Pancreas (tissue), 10 donors: ENCODE data around the gene KDM4B. TPM values are rescaled to one million over a fixed set of nuclear protein-coding genes. Genes with fewer than 3 reads are reported as not detected.

Experiments used
- ATAC-seq, 4 donors: fragments of 200-7000 bp; cut with Tn5 transposase; one replicate each; pipeline versions ENCODE4 v1.8.0 to v1.9.1; 2020; ENCODE audit warnings: mild to moderate bottlenecking in 4 of 4, moderate library complexity in 4 of 4
- DNase-seq, 6 donors: peaks; one replicate each; pipeline ENCODE4 v3.0.0-alpha.2; 2020
- FAIRE-seq: peaks from 2 replicates; lab custom pipeline; 2012; peaks lifted over from hg19 to GRCh38; lab: Jason Lieb, UNC
- H3K27ac ChIP-seq, 4 donors: fragments of 200-600 bp; sonication (generic); 1 replicate in 3 of 4; 2 replicates in 1 of 4; pipeline versions ENCODE4 v1.5.0 to v1.8.0; 2020
- H3K27me3 ChIP-seq, 4 donors: fragments of 200-600 bp; one replicate each; pipeline ENCODE4 v1.8.0; 2021
- H3K36me3 ChIP-seq, 3 donors: fragments of 200-600 bp; sonication (generic) in 1 of 3; one replicate each; pipeline versions ENCODE4 v1.5.0 to v1.8.0; 2020 to 2021
- H3K4me1 ChIP-seq, 3 donors: fragments of 200-600 bp; one replicate each; pipeline ENCODE4 v1.8.0; 2021
- H3K4me3 ChIP-seq, 4 donors: fragments of 200-600 bp; sonication (generic) in 2 of 4; one replicate each; pipeline versions ENCODE4 v1.5.0 to v1.8.0; 2020 to 2021
- H3K9me3 ChIP-seq, 4 donors: fragments of 200-600 bp; one replicate each; pipeline ENCODE4 v1.8.0; 2021
- CTCF ChIP-seq, 4 donors: fragments of 200-600 bp; sonication (generic) in 3 of 4; IDR thresholded peaks; one replicate each; pipeline versions ENCODE4 v1.5.0 to v1.8.0; 2021; ENCODE audit warnings: antibody characterized with exemption in 4 of 4
- WGBS, 2 donors: extraction: QIAGEN DNeasy Blood & Tissue Kit; methylation state at CpG; one replicate each; pipeline ENCODE4 v1.1.7; 2013; 5-methylcytosine and 5-hydroxymethylcytosine counted together
- intact Hi-C, 3 donors: fragments of 100-400 bp; cut with DNase I; formaldehyde crosslinking; loops; one replicate each; pipeline versions ENCODE4 v1.11.1 to v1.14.2; 2022
- polyA plus RNA-seq, 2 donors: library from polyadenylated mRNA; stranded (reverse); fragments of 200-250 nt; gene quantifications; one replicate each; pipeline ENCODE4 v1.2.3, GENCODE V29; 2013
- total RNA-seq, 6 donors: library from RNA; stranded (reverse); fragmentation: NEBNext Ultra II Directional in 4 of 6; extraction: Animal tissue kit (Norgen Biotek cat#: 25700) in 4 of 6; gene quantifications; one replicate each; pipeline versions ENCODE4 v1.2.1 to v1.2.4, GENCODE V29; 2021 to 2023
- donor health status: healthy with polysubstance abuse.
- donor health status: DM: no; HTN: no; CAD: no; lungs with moderate emphysema.
- donor health status: DM: no; HTN: no; CAD: no.
- donor health status: control.
- donor health status: control.
- donor health status: Bipolar disorder and iron deficiency.
- donor health status: DM: yes; HTN: yes; CAD: no.
- donor health status: DM: no; HTN: no; CAD: no.
- donor health status: DM: no; HTN: no; CAD: no.
- donor health status: DM: yes; HTN: yes; CAD: no.

The KDM4B gene
- total and polyA plus RNA-seq, 8 donors, result 13.8 to 24.0 (median 18.5) TPM

DNA sequence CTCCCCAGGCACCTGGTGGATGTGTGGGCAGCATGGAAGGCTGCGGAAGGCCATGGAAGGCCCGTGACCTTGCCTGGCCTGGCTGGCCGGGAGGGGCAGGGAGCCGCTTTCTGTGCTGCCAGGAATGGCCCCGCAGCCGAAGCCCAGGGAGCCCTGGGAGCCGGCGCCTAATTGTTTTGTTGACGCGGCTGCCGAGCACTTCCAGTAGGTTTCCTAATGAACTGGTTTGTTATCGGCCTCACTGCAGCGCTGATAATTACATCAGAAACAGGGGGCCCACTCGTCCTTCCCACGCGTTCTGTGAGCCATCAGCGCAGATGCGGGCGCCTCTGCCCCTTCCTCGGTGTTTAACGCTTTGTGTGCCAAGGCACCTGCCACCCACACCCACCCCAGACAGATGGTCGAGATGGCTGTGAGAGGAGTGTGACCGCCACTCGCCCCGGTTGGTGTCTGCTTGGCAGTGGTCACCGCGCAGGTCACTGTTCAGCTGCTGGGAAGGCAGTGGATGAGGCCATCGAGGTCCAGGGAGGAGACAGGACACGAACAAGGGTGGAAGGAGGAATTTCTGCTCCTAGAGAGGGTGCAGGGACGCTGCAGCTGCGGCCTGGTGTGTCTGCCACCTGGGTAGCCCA is 124.5 kb downstream of the KDM4B start:
- no peak for FAIRE-seq
- ATAC-seq, result peak in 3 of 4 donors; percentile 48 to 80 (median 52)
- Histone ChIP-seq H3K36me3 (no peaks in the 10 kb centered on the region), H3K27ac (peak overlapping the region in 3 of 4 donors; percentile 2 to 69 (median 25)), H3K9me3 (no peaks in the 10 kb centered on the region), H3K4me3 (no peak overlapping the region), H3K27me3 (no peaks in the 10 kb centered on the region), H3K4me1 (peaks cover 7 to 25% (median 15%) of the 10 kb centered on the region in 3 donors)
- peak in 4 of 6 donors; percentile 34 to 77 (median 65) for DNase-seq
- TF ChIP-seq CTCF (IDR thresholded peaks at IDR 0.05), result no peak
- intact Hi-C loops, result no loop called here
- 51 to 69% methylated on average over 31 of the region's 31 CpGs for WGBS, 2 donors

GRCh38 chr19:5093948-5094718 is 125.2 kb downstream of the KDM4B start:
- intact Hi-C loops, result no loop called here
- no peaks in the 10 kb centered on the region for H3K36me3 ChIP-seq
- H3K9me3 ChIP-seq, result no peaks in the 10 kb centered on the region
- peak in 1 of 6 donors; percentile 63 for DNase-seq
- H3K27ac ChIP-seq, result peak overlapping the region in 3 of 4 donors; percentile 2 to 69 (median 25)
- H3K27me3 ChIP-seq, result no peaks in the 10 kb centered on the region
- WGBS, 2 donors, result 95% methylated on average over 23 to 26 of the region's 26 CpGs
- no peak for TF ChIP-seq CTCF (IDR thresholded peaks at IDR 0.05)
- FAIRE-seq, result no peak
- peaks cover 7 to 28% (median 15%) of the 10 kb centered on the region in 3 donors for H3K4me1 ChIP-seq
- no peak overlapping the region for H3K4me3 ChIP-seq
- no peak for ATAC-seq

- DNase-seq (no peak), ATAC-seq (no peak), FAIRE-seq (no peak)
- no peaks in the 10 kb centered on the region for H3K36me3 ChIP-seq
- no peaks in the 10 kb centered on the region for H3K9me3 ChIP-seq
- no peak overlapping the region for H3K4me3 ChIP-seq
- H3K27ac ChIP-seq, result no peak overlapping the region
- no peaks in the 10 kb centered on the region for H3K27me3 ChIP-seq
- H3K4me1 ChIP-seq, result peaks cover 7 to 28% (median 15%) of the 10 kb centered on the region in 3 donors
- no peak for TF ChIP-seq CTCF (IDR thresholded peaks at IDR 0.05)
- WGBS, 2 donors, result 94 to 97% methylated on average over 31 of the region's 31 CpGs
- intact Hi-C loops, result no loop called here
Observed at GRCh38 chr19:5094768-5095567, 126.1 kb downstream of the KDM4B start.

DNA sequence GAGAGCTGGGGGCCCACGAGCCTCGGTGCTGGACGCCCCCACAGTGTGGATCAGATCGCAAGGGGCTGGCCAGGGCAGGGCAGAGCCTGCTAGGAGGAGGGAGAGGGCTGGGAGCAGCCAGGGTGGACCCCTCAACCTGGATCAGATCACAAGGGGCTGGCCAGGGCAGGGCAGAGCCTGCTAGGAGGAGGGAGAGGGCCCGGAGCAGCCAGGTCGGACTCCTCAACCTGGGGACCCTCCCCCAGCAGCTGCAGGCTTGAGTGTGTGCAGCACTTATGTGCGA is 126.6 kb downstream of the KDM4B start:
- no peak for TF ChIP-seq CTCF (IDR thresholded peaks at IDR 0.05)
- Histone ChIP-seq H3K4me3 (no peak overlapping the region), H3K27me3 (no peaks in the 10 kb centered on the region), H3K27ac (no peak overlapping the region), H3K9me3 (no peaks in the 10 kb centered on the region), H3K4me1 (peaks cover 7 to 28% (median 15%) of the 10 kb centered on the region in 3 donors), H3K36me3 (no peaks in the 10 kb centered on the region)
- no peak for ATAC-seq
- no peak for DNase-seq
- intact Hi-C loops, result no loop called here
- FAIRE-seq, result no peak
- WGBS, 2 donors, result 88 to 94% methylated on average over 7 of the region's 7 CpGs
